ENCODE results near the gene RNF220. TPM values are rescaled to one million over a fixed set of nuclear protein-coding genes. Genes with fewer than 3 reads are reported as not detected.

The RNF220 gene
- total RNA-seq, 1 experiment from 2014 or later = 92.4 TPM

- H3K4me3 Mint-ChIP-seq (ENCODE audit: unreplicated experiment) = no peak overlapping the region
- Histone ChIP-seq H3K4me1 (no peaks in the 10 kb centered on the region), H3K36me3 (ENCODE audit: control insufficient read depth, insufficient read depth, low read length) (no peaks in the 10 kb centered on the region), H3K4me3 (ENCODE audit: low read depth, low read length) (no peak overlapping the region), H3K27me3 (replicated peaks; ENCODE audit: control insufficient read depth, insufficient read depth, low read length) (no peaks in the 10 kb centered on the region), H3K9me3 (no peaks in the 10 kb centered on the region)
- POLR2A ChIA-PET = no interaction called here
- no peaks in the 10 kb centered on the region for H3K4me1 Mint-ChIP-seq (ENCODE audit: low read depth, unreplicated experiment)
- DNase-seq = no peak
- CTCF ChIA-PET = no interaction called here
- no TSS peak for BruUV-seq (replicated peaks)
- H3K9me3 Mint-ChIP-seq (ENCODE audit: unreplicated experiment) = no peaks in the 10 kb centered on the region
- TF ChIP-seq CTCF (IDR thresholded peaks at IDR 0.05; ENCODE audit: insufficient read depth in 1 of 2, low read depth in 1 of 2, low read length in 1 of 2, severe bottlenecking in 1 of 2, unreplicated experiment in 1 of 2) = no peak
- H3K27ac Mint-ChIP-seq (ENCODE audit: unreplicated experiment) = no peak overlapping the region
- intact Hi-C loops (cut with micrococcal nuclease; ENCODE audit: unreplicated experiment) = no loop called here
- no peaks in the 10 kb centered on the region for H3K36me3 Mint-ChIP-seq (ENCODE audit: insufficient read depth, unreplicated experiment)
- H3K27me3 Mint-ChIP-seq (ENCODE audit: insufficient read depth, unreplicated experiment) = peaks cover 3% of the 10 kb centered on the region
These were observed 16.5 kb upstream of the RNF220 start for GRCh38 chr1:44388551-44388950.

- Mint-ChIP-seq H3K27me3 (ENCODE audit: insufficient read depth, unreplicated experiment) (peaks cover 5% of the 10 kb centered on the region), H3K4me1 (ENCODE audit: low read depth, unreplicated experiment) (no peaks in the 10 kb centered on the region), H3K36me3 (ENCODE audit: insufficient read depth, unreplicated experiment) (no peaks in the 10 kb centered on the region), H3K9me3 (ENCODE audit: unreplicated experiment) (no peaks in the 10 kb centered on the region), H3K27ac (ENCODE audit: unreplicated experiment) (no peak overlapping the region), H3K4me3 (ENCODE audit: unreplicated experiment) (no peak overlapping the region)
- no peak for DNase-seq
- Histone ChIP-seq H3K36me3 (ENCODE audit: control insufficient read depth, insufficient read depth, low read length) (no peaks in the 10 kb centered on the region), H3K4me3 (ENCODE audit: low read depth, low read length) (no peak overlapping the region), H3K4me1 (no peaks in the 10 kb centered on the region), H3K27me3 (replicated peaks; ENCODE audit: control insufficient read depth, insufficient read depth, low read length) (no peaks in the 10 kb centered on the region), H3K9me3 (no peaks in the 10 kb centered on the region)
- BruUV-seq (replicated peaks) = no TSS peak
- POLR2A ChIA-PET = no interaction called here
- no peak for TF ChIP-seq CTCF (IDR thresholded peaks at IDR 0.05; ENCODE audit: insufficient read depth in 1 of 2, low read depth in 1 of 2, low read length in 1 of 2, severe bottlenecking in 1 of 2, unreplicated experiment in 1 of 2)
- intact Hi-C loops (cut with micrococcal nuclease; ENCODE audit: unreplicated experiment) = no loop called here
- CTCF ChIA-PET = no interaction called here
These were observed 15.6 kb upstream of the RNF220 start for GRCh38 chr1:44389437-44389836.

- H3K9me3 Mint-ChIP-seq (ENCODE audit: unreplicated experiment) = no peaks in the 10 kb centered on the region
- no TSS peak for BruUV-seq (replicated peaks)
- DNase-seq = no peak
- H3K27me3 Mint-ChIP-seq (ENCODE audit: insufficient read depth, unreplicated experiment) = peaks cover 8% of the 10 kb centered on the region
- no peaks in the 10 kb centered on the region for H3K9me3 ChIP-seq
- no peaks in the 10 kb centered on the region for H3K4me1 Mint-ChIP-seq (ENCODE audit: low read depth, unreplicated experiment)
- no peaks in the 10 kb centered on the region for H3K36me3 Mint-ChIP-seq (ENCODE audit: insufficient read depth, unreplicated experiment)
- H3K27me3 ChIP-seq (replicated peaks; ENCODE audit: control insufficient read depth, insufficient read depth, low read length) = no peaks in the 10 kb centered on the region
- no peak for TF ChIP-seq CTCF (IDR thresholded peaks at IDR 0.05; ENCODE audit: insufficient read depth in 1 of 2, low read depth in 1 of 2, low read length in 1 of 2, severe bottlenecking in 1 of 2, unreplicated experiment in 1 of 2)
- ChIA-PET CTCF (no interaction called here), POLR2A (no interaction called here)
- no peak overlapping the region for H3K27ac Mint-ChIP-seq (ENCODE audit: unreplicated experiment)
- H3K4me3 Mint-ChIP-seq (ENCODE audit: unreplicated experiment) = no peak overlapping the region
- H3K36me3 ChIP-seq (ENCODE audit: control insufficient read depth, insufficient read depth, low read length) = no peaks in the 10 kb centered on the region
- H3K4me1 ChIP-seq = no peaks in the 10 kb centered on the region
- H3K4me3 ChIP-seq (ENCODE audit: low read depth, low read length) = no peak overlapping the region
- intact Hi-C loops (cut with micrococcal nuclease; ENCODE audit: unreplicated experiment) = no loop called here
These were observed 14.8 kb upstream of the RNF220 start for GRCh38 chr1:44390277-44390676.

All from Caco-2 (cell line).